Parathyroid adenoma (tissue), 2 donors: Measurements from ENCODE around the gene ACBD6.

ENCODE experiments used
- H2AFZ ChIP-seq: fragments of 300-600 bp; sonication (generic); one replicate; pipeline ENCODE4 v1.7.0; 2017; ENCODE audit warnings: antibody characterized with exemption, mild to moderate bottlenecking
- H3K27ac ChIP-seq: fragments of 300-600 bp; sonication (generic); one replicate; pipeline ENCODE4 v1.7.0; 2017
- H3K27me3 ChIP-seq: fragments of 300-600 bp; sonication (generic); one replicate; pipeline ENCODE4 v1.7.0; 2017; ENCODE audit warnings: low read length; ENCODE audit not compliant: control insufficient read depth, insufficient read depth
- H3K36me3 ChIP-seq: fragments of 300-600 bp; sonication (generic); one replicate; pipeline ENCODE4 v1.7.0; 2017; ENCODE audit warnings: low read length; ENCODE audit not compliant: control insufficient read depth, insufficient read depth
- H3K4me1 ChIP-seq: fragments of 300-600 bp; sonication (generic); one replicate; pipeline ENCODE4 v1.7.0; 2017; ENCODE audit warnings: control low read depth
- H3K4me2 ChIP-seq: fragments of 300-600 bp; sonication (generic); one replicate; pipeline ENCODE4 v1.7.0; 2017; ENCODE audit warnings: low read length
- H3K4me3 ChIP-seq: fragments of 300-600 bp; sonication (generic); one replicate; pipeline ENCODE4 v1.7.0; 2017; ENCODE audit warnings: low read depth, low read length
- H3K79me2 ChIP-seq: fragments of 300-600 bp; sonication (generic); one replicate; pipeline ENCODE4 v1.7.0; 2017; ENCODE audit warnings: control low read depth
- H3K9ac ChIP-seq: fragments of 300-600 bp; sonication (generic); one replicate; pipeline ENCODE4 v1.7.0; 2017; ENCODE audit warnings: mild to moderate bottlenecking
- H3K9me3 ChIP-seq: fragments of 300-600 bp; sonication (generic); one replicate; pipeline ENCODE4 v1.7.0; 2017; ENCODE audit warnings: low read length; ENCODE audit not compliant: control insufficient read depth
- CTCF ChIP-seq: fragments of 300-600 bp; sonication (generic); IDR thresholded peaks from one replicate; pipeline ENCODE4 v1.7.0; 2017; ENCODE audit warnings: antibody characterized with exemption, mild to moderate bottlenecking
- donor health status: primary hyperparathyroidism.

ACBD6 gene

GRCh38 chr1:180267211-180267561, 235.2 kb downstream of the ACBD6 start:
- no peaks in the 10 kb centered on the region for H3K36me3 ChIP-seq
- no peaks in the 10 kb centered on the region for H3K79me2 ChIP-seq
- no peak overlapping the region for H3K9ac ChIP-seq
- H3K4me3 ChIP-seq, result no peak overlapping the region
- TF ChIP-seq CTCF, result no peak
- no peak overlapping the region for H3K27ac ChIP-seq
- H2AFZ ChIP-seq, result no peak overlapping the region
- no peaks in the 10 kb centered on the region for H3K27me3 ChIP-seq
- no peak overlapping the region for H3K4me2 ChIP-seq
- H3K4me1 ChIP-seq, result peaks cover 3% of the 10 kb centered on the region
- H3K9me3 ChIP-seq, result no peaks in the 10 kb centered on the region

- Histone ChIP-seq H3K79me2 (no peaks in the 10 kb centered on the region), H2AFZ (no peak overlapping the region), H3K36me3 (no peaks in the 10 kb centered on the region), H3K4me1 (peaks cover 3% of the 10 kb centered on the region), H3K9ac (no peak overlapping the region), H3K27ac (no peak overlapping the region), H3K27me3 (no peaks in the 10 kb centered on the region), H3K9me3 (no peaks in the 10 kb centered on the region), H3K4me2 (no peak overlapping the region), H3K4me3 (no peak overlapping the region)
- no peak for TF ChIP-seq CTCF
These were observed 235.8 kb downstream of the ACBD6 start for GRCh38 chr1:180266275-180267210.

DNA sequence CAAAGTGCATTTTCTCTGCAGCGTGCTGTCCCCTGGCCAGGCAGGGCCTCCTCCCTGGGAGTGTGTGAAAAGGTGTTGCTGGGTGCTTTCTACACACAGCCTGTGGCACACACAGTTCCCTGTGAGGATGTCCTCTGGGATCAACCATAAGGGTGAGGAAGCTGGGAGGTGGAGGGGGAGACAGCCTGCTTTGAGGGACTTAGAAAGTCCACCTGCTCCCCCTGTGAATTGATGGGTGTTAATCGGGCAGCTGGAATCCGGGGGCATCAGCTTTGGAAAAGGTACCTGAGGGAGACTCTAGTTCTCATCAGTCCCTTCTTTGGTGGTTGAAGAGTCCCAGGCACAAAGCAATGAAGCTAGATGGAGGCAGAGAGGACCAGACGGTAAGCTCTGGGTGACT, 236.5 kb downstream of the ACBD6 start:
- Histone ChIP-seq H3K4me1 (peaks cover 3% of the 10 kb centered on the region), H3K27ac (no peak overlapping the region), H3K9ac (no peak overlapping the region), H3K4me3 (no peak overlapping the region), H3K4me2 (no peak overlapping the region), H3K36me3 (no peaks in the 10 kb centered on the region), H3K27me3 (no peaks in the 10 kb centered on the region), H2AFZ (no peak overlapping the region), H3K9me3 (no peaks in the 10 kb centered on the region), H3K79me2 (no peaks in the 10 kb centered on the region)
- TF ChIP-seq CTCF, result no peak

GRCh38 chr1:180265201-180265600, 237.2 kb downstream of the ACBD6 start:
- Histone ChIP-seq H2AFZ (no peak overlapping the region), H3K27me3 (no peaks in the 10 kb centered on the region), H3K4me1 (no peaks in the 10 kb centered on the region), H3K4me2 (no peak overlapping the region), H3K36me3 (no peaks in the 10 kb centered on the region), H3K4me3 (no peak overlapping the region), H3K27ac (no peak overlapping the region), H3K9ac (no peak overlapping the region), H3K9me3 (no peaks in the 10 kb centered on the region), H3K79me2 (no peaks in the 10 kb centered on the region)
- no peak for TF ChIP-seq CTCF

GRCh38 chr1:180264595-180264994, 237.8 kb downstream of the ACBD6 start:
- Histone ChIP-seq H3K4me1 (no peaks in the 10 kb centered on the region), H3K9me3 (no peaks in the 10 kb centered on the region), H3K36me3 (no peaks in the 10 kb centered on the region), H3K9ac (no peak overlapping the region), H3K27ac (no peak overlapping the region), H2AFZ (no peak overlapping the region), H3K4me2 (no peak overlapping the region), H3K79me2 (no peaks in the 10 kb centered on the region), H3K4me3 (no peak overlapping the region), H3K27me3 (no peaks in the 10 kb centered on the region)
- no peak for TF ChIP-seq CTCF
